ENCODE data around the gene FILIP1L. TPM values are rescaled to one million over a fixed set of nuclear protein-coding genes. Genes with fewer than 3 reads are reported as not detected.

Gene FILIP1L
- total and polyA plus RNA-seq, 2 of the 13 experiments (the other 11 are each of a cell fraction or from before 2014, with no cell fraction given) = 8.1 to 187 TPM

DNA sequence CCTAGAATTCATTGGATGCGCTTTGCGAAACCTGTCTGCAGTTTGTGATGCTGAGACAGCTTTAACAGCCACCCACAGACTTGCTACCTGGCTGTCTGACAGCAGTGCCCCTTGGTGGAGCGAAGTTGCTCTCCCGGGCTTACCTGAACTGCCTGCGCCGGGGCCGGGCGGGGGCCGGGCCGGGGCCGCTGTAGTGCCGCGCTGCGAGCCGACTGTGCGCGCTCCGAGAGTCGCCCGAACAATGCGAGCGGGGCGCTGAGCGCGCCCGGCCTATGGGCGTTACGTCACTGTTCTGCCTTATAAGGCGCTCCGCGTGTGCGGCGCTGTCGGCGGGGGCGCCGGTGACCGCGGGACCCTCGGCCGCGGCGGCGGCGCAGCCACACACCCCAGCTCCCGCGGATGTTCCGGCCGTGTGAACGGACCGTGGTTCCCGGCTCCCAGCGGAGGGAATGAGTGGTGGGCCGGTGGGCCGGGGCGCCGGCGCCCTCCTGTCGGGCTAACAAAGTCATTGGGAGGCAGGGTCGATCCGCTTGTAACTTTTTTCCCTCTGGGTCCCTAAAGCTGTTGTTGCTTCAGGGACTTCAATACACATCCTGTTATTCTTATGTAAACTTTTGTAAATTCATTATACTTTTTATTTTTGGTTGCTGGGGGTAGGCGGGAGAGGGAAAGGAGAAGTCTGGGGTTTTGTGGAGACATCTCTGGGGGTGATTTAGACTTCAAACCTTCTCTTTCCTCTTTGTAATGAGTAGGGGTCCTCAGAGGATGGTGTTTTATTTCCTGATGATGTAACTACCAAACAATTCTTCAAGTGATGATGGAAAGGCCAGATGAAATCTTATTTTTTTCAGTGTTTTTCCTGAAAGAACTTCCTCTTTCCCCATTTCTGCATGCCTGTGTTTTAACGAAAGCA is 238.1 kb downstream of the FILIP1L start (continued):
- TF ChIP-seq, protein P1, sequence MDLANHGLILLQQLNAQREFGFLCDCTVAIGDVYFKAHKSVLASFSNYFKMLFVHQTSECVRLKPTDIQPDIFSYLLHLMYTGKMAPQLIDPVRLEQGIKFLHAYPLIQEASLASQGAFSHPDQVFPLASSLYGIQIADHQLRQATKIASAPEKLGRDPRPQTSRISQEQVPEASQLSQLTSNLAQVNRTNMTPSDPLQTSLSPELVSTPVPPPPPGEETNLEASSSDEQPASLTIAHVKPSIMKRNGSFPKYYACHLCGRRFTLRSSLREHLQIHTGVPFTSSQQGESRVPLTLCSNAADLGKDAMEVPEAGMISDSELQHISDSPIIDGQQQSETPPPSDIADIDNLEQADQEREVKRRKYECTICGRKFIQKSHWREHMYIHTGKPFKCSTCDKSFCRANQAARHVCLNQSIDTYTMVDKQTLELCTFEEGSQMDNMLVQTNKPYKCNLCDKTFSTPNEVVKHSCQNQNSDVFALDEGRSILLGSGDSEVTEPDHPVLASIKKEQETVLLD (CRISPR knock-in tag; IDR thresholded peaks at IDR 0.05; ENCODE audit: low read depth) = peak; percentile 27; the same call in 1 of the 2 replicates
- TF ChIP-seq, protein P2, sequence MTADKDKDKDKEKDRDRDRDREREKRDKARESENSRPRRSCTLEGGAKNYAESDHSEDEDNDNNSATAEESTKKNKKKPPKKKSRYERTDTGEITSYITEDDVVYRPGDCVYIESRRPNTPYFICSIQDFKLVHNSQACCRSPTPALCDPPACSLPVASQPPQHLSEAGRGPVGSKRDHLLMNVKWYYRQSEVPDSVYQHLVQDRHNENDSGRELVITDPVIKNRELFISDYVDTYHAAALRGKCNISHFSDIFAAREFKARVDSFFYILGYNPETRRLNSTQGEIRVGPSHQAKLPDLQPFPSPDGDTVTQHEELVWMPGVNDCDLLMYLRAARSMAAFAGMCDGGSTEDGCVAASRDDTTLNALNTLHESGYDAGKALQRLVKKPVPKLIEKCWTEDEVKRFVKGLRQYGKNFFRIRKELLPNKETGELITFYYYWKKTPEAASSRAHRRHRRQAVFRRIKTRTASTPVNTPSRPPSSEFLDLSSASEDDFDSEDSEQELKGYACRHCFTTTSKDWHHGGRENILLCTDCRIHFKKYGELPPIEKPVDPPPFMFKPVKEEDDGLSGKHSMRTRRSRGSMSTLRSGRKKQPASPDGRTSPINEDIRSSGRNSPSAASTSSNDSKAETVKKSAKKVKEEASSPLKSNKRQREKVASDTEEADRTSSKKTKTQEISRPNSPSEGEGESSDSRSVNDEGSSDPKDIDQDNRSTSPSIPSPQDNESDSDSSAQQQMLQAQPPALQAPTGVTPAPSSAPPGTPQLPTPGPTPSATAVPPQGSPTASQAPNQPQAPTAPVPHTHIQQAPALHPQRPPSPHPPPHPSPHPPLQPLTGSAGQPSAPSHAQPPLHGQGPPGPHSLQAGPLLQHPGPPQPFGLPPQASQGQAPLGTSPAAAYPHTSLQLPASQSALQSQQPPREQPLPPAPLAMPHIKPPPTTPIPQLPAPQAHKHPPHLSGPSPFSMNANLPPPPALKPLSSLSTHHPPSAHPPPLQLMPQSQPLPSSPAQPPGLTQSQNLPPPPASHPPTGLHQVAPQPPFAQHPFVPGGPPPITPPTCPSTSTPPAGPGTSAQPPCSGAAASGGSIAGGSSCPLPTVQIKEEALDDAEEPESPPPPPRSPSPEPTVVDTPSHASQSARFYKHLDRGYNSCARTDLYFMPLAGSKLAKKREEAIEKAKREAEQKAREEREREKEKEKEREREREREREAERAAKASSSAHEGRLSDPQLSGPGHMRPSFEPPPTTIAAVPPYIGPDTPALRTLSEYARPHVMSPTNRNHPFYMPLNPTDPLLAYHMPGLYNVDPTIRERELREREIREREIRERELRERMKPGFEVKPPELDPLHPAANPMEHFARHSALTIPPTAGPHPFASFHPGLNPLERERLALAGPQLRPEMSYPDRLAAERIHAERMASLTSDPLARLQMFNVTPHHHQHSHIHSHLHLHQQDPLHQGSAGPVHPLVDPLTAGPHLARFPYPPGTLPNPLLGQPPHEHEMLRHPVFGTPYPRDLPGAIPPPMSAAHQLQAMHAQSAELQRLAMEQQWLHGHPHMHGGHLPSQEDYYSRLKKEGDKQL (CRISPR knock-in tag; IDR thresholded peaks at IDR 0.05; ENCODE audit: low read depth) = no peak
- TF ChIP-seq ZNF737 (CRISPR knock-in tag; IDR thresholded peaks at IDR 0.05; ENCODE audit: borderline replicate concordance) (no peak), ZNF235 (CRISPR knock-in tag; IDR thresholded peaks at IDR 0.05; ENCODE audit: borderline replicate concordance) (peak; percentile 94; the same call in 1 of the 2 replicates), CCAR2 (optimal IDR thresholded peaks at IDR 0.05; ENCODE audit: low read depth, low read length) (no peak), MLLT10 (CRISPR knock-in tag; IDR thresholded peaks at IDR 0.05) (no peak), ARNT (IDR thresholded peaks at IDR 0.05) (no peak), RFX5 (IDR thresholded peaks at IDR 0.05; ENCODE audit: low read depth, low read length) (no peak), REL (CRISPR knock-in tag; conservative IDR thresholded peaks at IDR 0.05) (no peak), PLRG1 (conservative IDR thresholded peaks at IDR 0.05) (no peak), NCOR1 (IDR thresholded peaks at IDR 0.05; ENCODE audit: borderline replicate concordance, low read length) (peak; percentile 41; the same call in 1 of the 2 replicates), ZNF138 (CRISPR knock-in tag; IDR thresholded peaks at IDR 0.05; ENCODE audit: low read depth) (no peak; the same call in 1 of the 2 replicates), MBNL3 (CRISPR knock-in tag; conservative IDR thresholded peaks at IDR 0.05) (no peak), CENPX (CRISPR knock-in tag; IDR thresholded peaks at IDR 0.05) (no peak), ZNF746 (CRISPR knock-in tag; IDR thresholded peaks at IDR 0.05) (no peak), NR2F2 (IDR thresholded peaks at IDR 0.05; ENCODE audit: borderline replicate concordance, low read depth) (no peak), PAF1 (CRISPR knock-in tag; IDR thresholded peaks at IDR 0.05) (0 out of 2 replicates have a peak, but pooled peaks have one; percentile 60), E2F1 (CRISPR knock-in tag; IDR thresholded peaks at IDR 0.05) (peak; percentile 82), FOXM1 (CRISPR knock-in tag; IDR thresholded peaks at IDR 0.05) (no peak)
- TF ChIP-seq, protein P3, sequence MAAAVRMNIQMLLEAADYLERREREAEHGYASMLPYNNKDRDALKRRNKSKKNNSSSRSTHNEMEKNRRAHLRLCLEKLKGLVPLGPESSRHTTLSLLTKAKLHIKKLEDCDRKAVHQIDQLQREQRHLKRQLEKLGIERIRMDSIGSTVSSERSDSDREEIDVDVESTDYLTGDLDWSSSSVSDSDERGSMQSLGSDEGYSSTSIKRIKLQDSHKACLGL (CRISPR knock-in tag; IDR thresholded peaks at IDR 0.05) = peak; percentile 84
- TF ChIP-seq, protein P4, sequence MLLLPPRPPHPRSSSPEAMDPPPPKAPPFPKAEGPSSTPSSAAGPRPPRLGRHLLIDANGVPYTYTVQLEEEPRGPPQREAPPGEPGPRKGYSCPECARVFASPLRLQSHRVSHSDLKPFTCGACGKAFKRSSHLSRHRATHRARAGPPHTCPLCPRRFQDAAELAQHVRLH (CRISPR knock-in tag; IDR thresholded peaks at IDR 0.05; ENCODE audit: borderline replicate concordance, low read depth) = peak; percentile 72

All from HepG2 (cell line).